Motor neuron (in vitro differentiated cells): ENCODE measurements around the gene TCAIM. TPM values are rescaled to one million over a fixed set of nuclear protein-coding genes. Genes with fewer than 3 reads are reported as not detected.
"Not testable (repeated sequence)": the region's sequence is repeated elsewhere in the genome, so short reads cannot be mapped to it uniquely, and the experiment has no call there.

Experiments used
- ATAC-seq, 8 experiments: fragments of 200-7000 bp; cut with Tn5 transposase; replicated peaks in 6 of 8; 2 replicates each; pipeline ENCODE4 v1.8.0; 2021; ENCODE audit warnings: mild to moderate bottlenecking in 8 of 8, moderate library complexity in 8 of 8
- H3K27ac ChIP-seq, 2 donors: fragments of 250-450 bp; sonication (Bioruptor Pico); 2 replicates each; pipeline ENCODE4 v1.9.0; 2021; ENCODE audit warnings: antibody characterized with exemption in 2 of 2, mild to moderate bottlenecking in 2 of 2, moderate library complexity in 1 of 2
- H3K4me1 ChIP-seq, 2 donors: fragments of 250-450 bp; sonication (Bioruptor Pico); replicated peaks in 1 of 2; 2 replicates each; pipeline ENCODE4 v1.6.1; 2021; ENCODE audit warnings: antibody characterized with exemption in 2 of 2, mild to moderate bottlenecking in 2 of 2, moderate library complexity in 1 of 2
- H3K4me3 ChIP-seq, 5 donors: fragments of 250-450 bp; sonication (Bioruptor Pico); 2 replicates each; pipeline ENCODE4 v1.9.0; 2021; ENCODE audit warnings: antibody characterized with exemption in 5 of 5, mild to moderate bottlenecking in 5 of 5, moderate library complexity in 4 of 5
- WGBS, 10 experiments: fragments of 450-650 bp; shearing (Covaris generic); methylation state at CpG; one replicate each; pipeline ENCODE4 v1.0.0; 2022; 5-methylcytosine and 5-hydroxymethylcytosine counted together
- in situ Hi-C, 9 experiments: fragments of 400-800 bp; cut with MboI; loops; one replicate each; pipeline ENCODE4 v1.15.0; 2021; ENCODE audit warnings: low sequenced_read_pairs in 9 of 9, low pct_unique_long_range_greater_than_20kb in 2 of 9; ENCODE audit not compliant: unreplicated experiment in 9 of 9
- total RNA-seq, 8 experiments: library from RNA; unstranded; fragments of 300-600 nt; gene quantifications; 2 replicates each; pipeline versions ENCODE4 v1.2.3 to v1.2.4, GENCODE V29; 2022

Gene TCAIM
- total RNA-seq, 8 experiments from 2014 or later = 23.0 to 48.1 (median 30.7) TPM

GRCh38 chr3:44359146-44359751, 20.7 kb downstream of the TCAIM start:
- ATAC-seq = peak in 1 of 8 experiments; percentile 41
- no peaks in the 10 kb centered on the region for H3K4me1 ChIP-seq
- no peak overlapping the region for H3K4me3 ChIP-seq
- in situ Hi-C loops = no loop called here
- no peak overlapping the region for H3K27ac ChIP-seq
- 17 to 100% (median 50%) methylated on average over 1 to 3 of the region's 3 CpGs; no CpG with 5 or more reads in 1 of the 10 experiments for WGBS, 10 experiments

- no peak for ATAC-seq
- Histone ChIP-seq H3K4me3 (no peak overlapping the region), H3K27ac (no peak overlapping the region), H3K4me1 (no peaks in the 10 kb centered on the region)
- 33 to 100% (median 86%) methylated on average over 1 to 2 of the region's 2 CpGs; no CpG with 5 or more reads in 1 of the 10 experiments for WGBS, 10 experiments
- in situ Hi-C loops = no loop called here
Measured at GRCh38 chr3:44363591-44363990, 25.0 kb downstream of the TCAIM start.

GRCh38 chr3:44365952-44366351, 27.4 kb downstream of the TCAIM start:
- WGBS, 10 experiments = 80 to 100% (median 100%) methylated on average over 1 of the region's 1 CpG; no CpG with 5 or more reads in 2 of the 10 experiments
- no peak for ATAC-seq
- Histone ChIP-seq H3K4me1 (no peaks in the 10 kb centered on the region), H3K4me3 (no peak overlapping the region), H3K27ac (no peak overlapping the region)
- in situ Hi-C loops = no loop called here

- Histone ChIP-seq H3K27ac (no peak overlapping the region), H3K4me1 (no peaks in the 10 kb centered on the region), H3K4me3 (no peak overlapping the region)
- ATAC-seq = no peak
- WGBS, 10 experiments = 67 to 100% (median 80%) methylated on average over 1 of the region's 1 CpG; no CpG with 5 or more reads in 7 of the 10 experiments
- in situ Hi-C loops = no loop called here
Measured at GRCh38 chr3:44375450-44375849, 36.9 kb downstream of the TCAIM start.

- no peak overlapping the region for H3K4me3 ChIP-seq
Measured at GRCh38 chr3:44387404-44387803, 48.8 kb downstream of the TCAIM start.

GRCh38 chr3:44392489-44392888, 53.9 kb downstream of the TCAIM start:
- 88 to 100% (median 100%) methylated on average over 1 of the region's 1 CpG; no CpG with 5 or more reads in 4 of the 10 experiments for WGBS, 10 experiments
- Histone ChIP-seq H3K4me3 (no peak overlapping the region), H3K4me1 (no peaks in the 10 kb centered on the region), H3K27ac (no peak overlapping the region)
- no peak for ATAC-seq
- in situ Hi-C loops = no loop called here

More at GRCh38 chr3:44387404-44387803, 48.8 kb downstream of the TCAIM start:
- no peaks in the 10 kb centered on the region for H3K4me1 ChIP-seq
- ATAC-seq = no peak
- H3K27ac ChIP-seq = no peak overlapping the region
- in situ Hi-C loops = no loop called here
- WGBS, 10 experiments = 50 to 100% (median 83%) methylated on average over 1 to 3 of the region's 7 CpGs; no CpG with 5 or more reads in 6 of the 10 experiments

- H3K4me3 ChIP-seq = no peak overlapping the region
- no peaks in the 10 kb centered on the region for H3K4me1 ChIP-seq
- in situ Hi-C loops = no loop called here
- 70 to 100% (median 87%) methylated on average over 1 to 9 of the region's 9 CpGs; no CpG with 5 or more reads in 1 of the 10 experiments for WGBS, 10 experiments
- H3K27ac ChIP-seq = no peak overlapping the region
- no peak for ATAC-seq
Measured at GRCh38 chr3:44395714-44396113, 57.1 kb downstream of the TCAIM start.

GRCh38 chr3:44396200-44397171, 57.9 kb downstream of the TCAIM start:
- no peak for ATAC-seq
- 83 to 100% (median 93%) methylated on average over 1 to 9 of the region's 9 CpGs for WGBS, 10 experiments
- H3K27ac ChIP-seq = no peak overlapping the region
- H3K4me3 ChIP-seq = no peak overlapping the region
- in situ Hi-C loops = no loop called here
- no peaks in the 10 kb centered on the region for H3K4me1 ChIP-seq

GRCh38 chr3:44398271-44398670, 59.7 kb downstream of the TCAIM start:
- ATAC-seq, H3K27ac ChIP-seq, H3K4me1 ChIP-seq, in situ Hi-C loops, H3K4me3 ChIP-seq: not testable (repeated sequence)
- 64 to 100% (median 95%) methylated on average over 2 to 8 of the region's 8 CpGs; no CpG with 5 or more reads in 1 of the 10 experiments for WGBS, 10 experiments

- in situ Hi-C loops = no loop called here
- H3K4me1 ChIP-seq = no peaks in the 10 kb centered on the region
- H3K27ac ChIP-seq = no peak overlapping the region
- no peak for ATAC-seq
- no peak overlapping the region for H3K4me3 ChIP-seq
- WGBS, 10 experiments = 62 to 100% (median 85%) methylated on average over 1 to 4 of the region's 4 CpGs; no CpG with 5 or more reads in 1 of the 10 experiments
Measured at GRCh38 chr3:44398853-44399252, 60.3 kb downstream of the TCAIM start.

GRCh38 chr3:44400771-44401170, 62.2 kb downstream of the TCAIM start:
- ATAC-seq = no peak
- 50 to 100% (median 82%) methylated on average over 1 to 2 of the region's 2 CpGs; no CpG with 5 or more reads in 3 of the 10 experiments for WGBS, 10 experiments
- Histone ChIP-seq H3K27ac (no peak overlapping the region), H3K4me3 (no peak overlapping the region), H3K4me1 (no peaks in the 10 kb centered on the region)
- in situ Hi-C loops = no loop called here

GRCh38 chr3:44402548-44402947, 64.0 kb downstream of the TCAIM start:
- in situ Hi-C loops = no loop called here
- no peak for ATAC-seq

More at GRCh38 chr3:44402548-44402947, 64.0 kb downstream of the TCAIM start:
- 57 to 100% (median 100%) methylated on average over 1 to 3 of the region's 3 CpGs; no CpG with 5 or more reads in 3 of the 10 experiments for WGBS, 10 experiments
- H3K4me3 ChIP-seq = no peak overlapping the region
- H3K4me1 ChIP-seq = no peaks in the 10 kb centered on the region
- no peak overlapping the region for H3K27ac ChIP-seq
